Hematopoietic multipotent progenitor cell treated with erythropoietin and hydrocortisone succinate and interleukin-3 and kit ligand, for 17 days (in vitro differentiated cells): ENCODE results near the gene KAT6B.

ENCODE experiments used
- DNase-seq: peaks from one replicate; pipeline ENCODE4 v3.0.0-alpha.2; 2015; ENCODE audit warnings: low spot score

KAT6B gene

DNA sequence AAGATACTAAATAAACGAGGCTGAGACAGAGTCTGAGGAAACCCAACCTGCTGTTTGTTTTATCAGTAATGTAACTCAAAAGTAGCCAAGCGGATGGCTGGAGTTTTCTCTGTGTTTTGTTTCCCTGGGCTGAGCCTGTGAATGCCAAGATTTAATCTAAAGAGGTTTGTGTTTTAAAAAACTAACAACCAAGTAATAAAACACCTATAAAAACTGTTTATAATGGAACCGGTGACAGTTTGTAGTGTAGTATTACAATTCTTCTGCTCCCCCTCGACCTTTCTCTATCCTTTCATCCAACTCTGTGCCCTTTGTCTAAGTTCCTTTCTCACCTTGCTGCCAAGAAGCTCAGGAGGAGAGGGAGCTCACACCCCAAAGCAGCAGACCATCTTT is 2.6 kb upstream of the KAT6B start:
- no peak for DNase-seq

- DNase-seq = peak; percentile 4
These were observed 2.1 kb upstream of the KAT6B start for GRCh38 chr10:74824184-74824899.

DNA sequence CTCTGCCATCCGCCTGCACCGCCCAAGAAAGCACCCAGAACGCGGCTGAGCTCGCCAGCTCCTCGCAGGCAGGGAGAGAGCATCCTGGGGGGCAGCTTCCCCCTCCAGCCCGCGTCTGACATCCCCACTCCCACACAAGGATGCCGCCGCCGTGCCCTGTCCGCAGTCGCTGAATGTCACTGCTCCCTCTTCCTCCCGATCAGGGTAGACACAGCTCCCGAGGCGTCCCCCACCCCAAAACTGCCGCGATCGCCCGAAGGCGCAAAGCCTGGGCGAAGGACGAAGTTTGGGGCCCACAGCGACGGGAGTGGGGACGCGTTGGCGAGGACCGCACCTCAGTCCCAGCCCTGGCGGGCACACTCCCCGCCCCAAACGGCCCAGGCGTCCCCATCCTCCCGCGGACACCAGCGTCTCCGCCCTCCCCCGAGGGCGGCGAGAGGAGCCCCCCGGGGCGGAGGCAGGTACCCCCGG is 1.5 kb upstream of the KAT6B start:
- no peak for DNase-seq

- DNase-seq = peak; percentile 46
These were observed 844 bp upstream of the KAT6B start for GRCh38 chr10:74825371-74826141.

DNA sequence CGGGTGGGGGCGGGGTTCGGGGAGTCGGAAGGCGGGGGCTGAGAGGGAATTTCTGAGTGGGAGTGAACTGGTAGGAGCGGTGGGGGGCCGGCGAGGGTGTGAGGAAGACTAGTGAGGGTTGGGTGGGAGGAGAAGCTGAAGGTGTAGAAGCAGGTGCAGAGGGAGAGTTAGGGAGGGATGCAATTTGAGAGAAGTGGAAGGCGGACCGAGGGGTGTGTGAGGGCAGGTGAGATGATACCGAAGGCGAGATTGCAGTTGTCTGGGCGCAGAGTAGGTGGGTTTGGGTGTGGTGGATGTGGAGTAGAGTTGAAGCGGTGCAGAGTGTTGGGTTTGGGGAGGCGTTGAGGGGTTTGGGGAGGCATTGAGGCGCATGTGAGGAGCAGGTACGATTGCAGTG is 643 bp downstream of the KAT6B start:
- no peak for DNase-seq

DNA sequence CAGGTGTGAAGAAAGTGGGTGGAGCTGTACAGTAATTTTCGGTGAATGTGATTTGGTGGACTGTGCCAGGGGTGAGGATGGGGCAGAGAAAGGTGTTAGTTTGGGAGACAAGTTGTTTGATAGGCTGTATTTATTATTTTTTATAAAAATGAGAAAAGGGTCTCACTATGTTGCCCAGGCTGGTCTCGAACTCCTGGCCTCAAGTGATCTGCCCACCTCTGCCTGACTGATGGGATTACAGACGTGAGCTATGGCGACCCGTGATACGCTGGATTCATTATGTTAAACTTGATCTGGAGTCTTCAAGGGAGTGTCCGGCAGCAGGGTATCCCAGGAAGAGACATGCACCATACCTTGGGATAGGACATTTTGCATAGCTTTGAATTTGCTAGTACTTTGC is 1.3 kb downstream of the KAT6B start:
- peak; percentile 7 for DNase-seq

DNA sequence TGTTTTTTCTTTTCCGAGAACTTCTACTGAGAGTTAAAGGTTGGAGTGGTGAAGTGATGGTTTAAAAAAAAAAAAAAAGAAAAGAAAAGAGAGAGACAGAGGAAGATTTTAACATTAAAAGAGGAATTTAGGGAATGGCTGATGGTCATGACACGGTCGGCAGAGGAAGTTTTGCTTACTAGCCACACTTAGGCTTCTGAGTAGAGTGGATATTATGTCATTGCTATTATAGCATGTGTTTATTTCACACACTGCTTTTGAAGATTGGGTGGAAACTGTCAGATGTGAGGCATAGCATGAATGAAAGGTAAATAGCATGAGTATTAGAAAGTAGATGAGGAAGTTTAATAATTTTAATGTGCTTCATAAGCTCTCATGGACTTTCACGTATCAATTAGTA is 2.5 kb downstream of the KAT6B start:
- DNase-seq = no peak

GRCh38 chr10:74831518-74832120 is 5.2 kb downstream of the KAT6B start:
- DNase-seq = peak; percentile 4

DNA sequence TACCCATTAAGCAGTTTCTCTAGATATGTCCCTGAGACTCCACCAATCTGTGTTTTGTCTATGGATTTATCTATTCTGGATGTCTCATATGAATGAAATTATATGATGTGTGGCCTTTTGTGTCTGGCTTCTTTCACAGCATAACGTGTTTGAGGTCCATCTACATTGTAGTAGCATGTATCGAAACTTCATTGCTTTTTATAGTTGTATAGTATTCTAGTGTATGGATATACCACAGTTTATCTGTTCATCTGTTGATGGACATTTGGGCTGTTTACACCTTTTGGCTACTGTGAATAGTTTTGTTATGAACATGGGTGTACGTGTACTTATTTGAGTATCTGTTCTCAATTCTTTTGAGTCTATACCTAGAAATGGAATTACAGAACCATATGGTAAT is 9.6 kb downstream of the KAT6B start:
- DNase-seq = no peak

DNA sequence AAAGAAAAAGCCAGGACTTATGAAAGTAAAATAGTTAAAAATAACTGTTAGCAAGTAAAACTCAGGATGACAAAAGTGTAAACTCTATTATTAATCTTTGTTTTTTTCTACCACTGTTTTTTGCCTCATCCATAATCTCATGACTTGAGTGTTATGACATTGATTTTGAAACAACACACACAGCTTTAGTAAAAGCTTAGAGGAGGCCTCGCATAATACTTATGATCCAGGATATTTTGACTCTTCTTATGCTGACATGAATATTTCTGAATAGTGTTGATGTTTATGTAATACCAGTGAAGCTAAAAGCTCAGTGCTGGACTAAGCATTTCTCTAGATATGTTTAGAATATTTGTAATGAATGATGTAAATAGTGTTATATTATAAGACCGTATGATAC is 10.5 kb downstream of the KAT6B start:
- DNase-seq = no peak

- no peak for DNase-seq
These were observed 11.3 kb downstream of the KAT6B start for GRCh38 chr10:74837743-74838142.

DNA sequence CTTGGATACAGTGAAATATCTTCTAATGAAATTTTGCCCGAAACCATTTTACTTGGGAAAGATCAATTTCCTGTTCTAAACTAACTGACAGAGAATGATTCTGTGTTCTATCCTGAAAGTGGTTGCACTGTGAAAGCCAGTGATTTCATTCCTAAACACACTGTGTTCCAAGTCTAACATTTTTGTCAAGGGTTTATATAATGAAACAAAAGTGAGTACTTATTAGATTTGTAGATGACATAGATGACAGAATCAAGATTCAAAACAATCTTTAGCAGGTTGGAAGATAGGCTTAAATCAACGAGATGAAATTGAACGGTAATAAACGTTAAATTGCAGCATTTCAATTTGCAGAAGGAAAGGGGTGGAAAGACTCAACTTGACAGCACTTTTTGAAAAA is 13.3 kb downstream of the KAT6B start:
- no peak for DNase-seq

DNA sequence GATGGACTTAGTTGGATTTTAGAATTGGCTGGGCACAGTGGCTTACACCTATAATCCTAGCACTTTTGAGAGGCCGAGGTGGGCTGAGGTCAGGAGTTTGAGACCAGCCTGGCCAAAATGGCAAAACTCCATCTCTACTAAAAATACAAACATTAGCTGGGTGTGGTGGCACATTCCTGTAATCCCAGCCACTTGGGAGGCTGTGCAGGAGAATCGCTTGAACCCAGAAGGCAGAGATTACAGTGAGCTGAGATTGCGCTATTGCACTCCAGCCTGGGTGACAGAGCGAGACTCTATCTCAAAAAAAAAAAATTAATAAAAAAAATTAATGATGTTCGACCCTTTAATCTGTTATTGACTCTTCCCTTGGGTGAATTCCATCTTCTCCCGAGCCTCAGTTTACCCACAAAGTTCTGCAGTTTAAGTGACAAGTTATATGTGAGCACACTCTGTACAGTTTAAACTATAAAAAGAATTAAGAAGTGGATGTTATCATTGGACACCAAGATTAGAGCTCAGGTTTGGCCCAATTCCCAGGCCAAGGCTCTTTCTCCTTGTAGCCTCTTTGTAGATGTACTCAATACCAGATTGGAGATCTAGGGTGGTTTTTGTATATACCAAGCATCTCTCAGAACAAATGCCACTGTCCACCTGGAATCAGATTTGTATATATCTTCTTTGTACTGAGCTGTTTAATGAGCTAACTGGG is 15.0 kb downstream of the KAT6B start:
- DNase-seq = no peak

DNA sequence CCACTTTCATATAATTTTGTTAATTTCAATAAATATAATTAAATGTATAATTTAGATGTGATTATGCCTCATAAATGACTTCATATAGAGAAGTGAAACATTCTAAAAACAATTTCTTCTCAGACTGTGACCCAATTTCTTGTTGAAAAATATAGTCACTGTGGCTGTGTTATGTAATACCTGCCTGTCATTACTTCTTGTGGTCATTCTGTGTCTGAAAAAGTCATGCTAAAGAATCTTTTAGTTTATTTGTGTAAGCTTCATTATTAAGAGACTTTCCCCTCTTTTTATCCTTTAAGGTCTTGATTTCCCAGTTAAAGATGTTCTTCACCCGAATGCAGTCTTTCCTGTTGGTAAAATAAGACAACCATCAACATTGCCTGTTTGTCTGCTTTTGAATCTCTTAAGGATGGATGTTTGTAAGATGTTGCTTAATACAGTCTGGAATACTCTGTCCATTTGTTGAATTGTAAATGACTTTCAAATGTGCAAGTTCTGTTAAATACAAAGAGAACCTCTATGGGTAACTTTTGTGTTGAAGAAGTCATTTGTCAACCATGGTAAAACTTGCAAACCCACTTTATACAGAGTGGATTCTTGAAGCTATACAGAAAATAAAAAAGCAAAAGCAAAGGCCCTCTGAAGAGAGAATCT is 16.0 kb downstream of the KAT6B start:
- no peak for DNase-seq

GRCh38 chr10:74846958-74847357 is 20.6 kb downstream of the KAT6B start:
- DNase-seq = no peak

DNA sequence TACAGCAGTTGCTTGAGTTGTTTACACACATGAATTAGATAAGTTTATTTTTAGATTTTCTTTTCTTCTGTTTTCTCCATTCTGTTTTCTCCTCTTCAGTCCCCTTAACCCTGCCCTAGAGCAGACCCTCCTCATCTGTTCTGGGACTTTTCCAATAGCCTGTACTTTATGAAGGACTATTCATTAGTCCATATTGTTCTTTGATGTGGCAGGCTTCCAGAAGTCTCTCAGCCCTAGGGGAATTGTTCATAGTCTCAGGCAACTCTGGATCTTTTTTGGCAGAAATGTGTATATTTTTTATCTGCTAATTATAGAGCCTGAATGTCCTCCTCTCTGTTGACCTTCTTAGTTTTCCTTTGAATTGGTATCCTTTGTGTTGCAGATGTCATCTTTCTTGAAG is 25.4 kb downstream of the KAT6B start:
- no peak for DNase-seq

DNA sequence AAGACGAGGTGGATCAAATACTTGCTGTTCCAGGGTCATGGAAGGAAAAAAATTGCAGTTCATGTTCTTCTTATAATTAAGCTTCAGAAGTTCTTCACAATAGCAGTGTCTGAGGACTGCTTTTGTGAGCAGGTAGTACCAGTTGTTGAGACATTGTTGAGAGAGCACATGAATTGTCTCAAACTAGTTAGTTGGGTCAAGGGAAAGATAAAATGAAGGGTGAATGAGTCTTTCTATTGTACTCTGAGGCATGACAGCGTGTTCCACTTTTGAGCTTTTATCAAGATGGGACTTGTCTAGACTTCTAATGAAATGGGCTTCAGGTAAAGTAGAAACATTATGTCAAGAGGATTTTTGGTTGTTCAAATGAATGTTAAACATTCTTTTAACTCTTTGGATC is 26.0 kb downstream of the KAT6B start:
- DNase-seq = no peak

DNA sequence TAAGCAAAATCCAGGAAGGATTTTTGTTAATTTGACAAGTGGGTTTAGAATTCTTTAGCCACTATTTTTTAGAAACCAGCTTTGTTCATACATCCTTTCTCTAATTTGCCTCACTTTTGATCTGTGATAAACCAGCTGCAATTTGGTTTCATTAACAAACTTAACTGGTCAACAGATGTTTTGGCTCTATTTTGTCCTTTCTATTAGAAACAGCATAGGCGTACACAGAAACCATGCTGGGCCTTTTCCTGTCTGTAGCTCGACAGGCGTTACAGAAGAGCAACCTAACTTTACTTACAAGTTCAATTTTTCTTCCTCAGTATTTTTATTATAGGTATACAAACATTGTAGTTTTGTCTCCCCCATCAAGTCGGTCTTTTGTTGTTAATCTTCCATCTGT is 28.2 kb downstream of the KAT6B start:
- DNase-seq = no peak

DNA sequence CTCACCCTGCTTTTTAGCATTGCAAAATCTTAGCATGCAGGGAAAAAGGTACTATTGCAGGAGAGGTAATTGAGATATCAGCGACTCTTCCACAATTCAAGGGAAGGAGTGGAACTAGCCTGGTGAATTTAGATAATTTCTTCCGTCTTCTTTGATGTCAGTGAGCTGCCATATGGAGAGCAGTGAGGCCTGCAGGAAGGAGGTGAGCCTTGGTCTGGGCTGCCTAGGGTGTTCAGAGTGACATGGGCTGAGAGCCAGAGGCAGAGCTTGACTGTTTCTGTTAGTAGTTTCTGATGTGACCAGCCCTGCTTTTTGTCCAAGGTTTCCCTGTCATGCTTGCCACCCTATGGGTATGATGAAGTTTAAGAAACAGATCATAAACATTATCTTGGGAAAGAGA is 28.6 kb downstream of the KAT6B start:
- peak; percentile 28 for DNase-seq

DNA sequence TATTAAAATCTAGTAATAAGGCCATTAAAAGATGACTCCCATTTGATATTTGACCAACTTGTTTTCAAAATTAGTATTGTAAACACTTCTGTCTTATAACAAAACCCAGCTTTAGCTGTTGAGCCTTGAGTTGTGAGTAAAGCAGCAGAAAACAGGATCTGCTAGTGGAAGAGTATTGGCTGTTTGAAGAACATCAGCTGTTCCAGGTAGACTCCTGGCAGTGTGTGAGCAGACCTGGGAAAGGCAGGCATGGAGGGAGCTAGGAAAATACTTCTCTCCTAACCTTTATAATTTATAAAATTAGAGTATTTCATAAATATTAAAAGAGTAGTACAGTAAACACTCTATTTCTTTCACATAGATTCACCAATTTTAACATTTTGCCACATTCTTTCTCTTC is 29.0 kb downstream of the KAT6B start:
- DNase-seq = no peak

GRCh38 chr10:74856940-74857339 is 30.5 kb downstream of the KAT6B start:
- no peak for DNase-seq

DNA sequence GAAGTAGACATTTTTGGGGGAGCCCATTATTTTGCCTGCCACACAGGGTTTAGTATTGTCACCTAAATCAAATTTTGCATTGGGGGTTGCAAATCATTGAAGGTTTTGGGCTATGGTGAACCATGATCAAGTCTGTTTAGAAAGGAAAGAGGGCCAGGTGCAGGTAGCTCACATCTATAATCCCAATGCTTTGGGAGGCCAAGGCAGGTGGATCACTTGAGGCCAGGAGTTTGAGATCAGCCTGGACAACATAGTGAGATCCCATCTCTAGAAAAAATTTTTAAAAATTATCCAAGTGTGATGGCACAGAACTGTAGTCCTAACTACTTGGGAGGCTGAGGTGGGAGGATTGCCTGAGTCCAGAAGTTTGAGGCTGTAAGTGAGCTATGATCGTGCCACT is 31.2 kb downstream of the KAT6B start:
- DNase-seq = no peak
